Body of pancreas (tissue), 4 donors: ENCODE data around the gene PER2. TPM values are rescaled to one million over a fixed set of nuclear protein-coding genes. Genes with fewer than 3 reads are reported as not detected.
"Not testable (repeated sequence)": the region's sequence is repeated elsewhere in the genome, so short reads cannot be mapped to it uniquely, and the experiment has no call there.

Experiments
- ATAC-seq: fragments of 150-250 bp; one replicate; pipeline ENCODE4 v1.9.1; 2016
- DNase-seq, 4 donors: peaks; one replicate each; pipeline ENCODE4 v3.0.0-alpha.2; 2019
- H3K27ac ChIP-seq, 4 donors: fragments of 200-600 bp; sonication (generic); 1 replicate in 3 of 4; 2 replicates in 1 of 4; pipeline versions ENCODE4 v1.5.1 to v1.6.1; 2016 to 2019; ENCODE audit warnings: mild to moderate bottlenecking in 1 of 4, mixed read lengths in 1 of 4, moderate library complexity in 1 of 4
- H3K27me3 ChIP-seq, 2 donors: fragments of 200-600 bp; sonication (generic); one replicate each; pipeline ENCODE4 v1.6.0; 2016; ENCODE audit warnings: mild to moderate bottlenecking in 1 of 2
- H3K36me3 ChIP-seq, 2 donors: fragments of 200-600 bp; sonication (generic); replicated peaks in 1 of 2; 2 replicates each; pipeline ENCODE4 v1.5.1; 2016; ENCODE audit warnings: low read depth in 2 of 2; ENCODE audit not compliant: insufficient read depth in 1 of 2
- H3K4me1 ChIP-seq: fragments of 200-600 bp; sonication (generic); one replicate; pipeline ENCODE4 v1.6.0; 2016
- H3K4me3 ChIP-seq, 2 donors: fragments of 200-600 bp; sonication (generic); 1 replicate in 1 of 2; 2 replicates in 1 of 2; pipeline ENCODE4 v1.5.1; 2016 to 2019
- H3K9me3 ChIP-seq, 3 donors: fragments of 200-600 bp; sonication (generic); 1 replicate in 2 of 3; 2 replicates in 1 of 3; pipeline ENCODE4 v1.5.1; 2016
- CTCF ChIP-seq, 7 experiments: fragments of 450-650 bp in 4 of 7; fragments of 200-600 bp in 3 of 7; sonication (generic) in 3 of 7; IDR thresholded peaks; one replicate each; pipeline ENCODE4 v1.5.1; 2016 to 2019; ENCODE audit warnings: antibody characterized with exemption in 7 of 7
- POLR2A ChIP-seq, 3 donors: fragments of 450-650 bp; IDR thresholded peaks; one replicate each; pipeline ENCODE4 v1.6.1; 2016; ENCODE audit warnings: antibody characterized with exemption in 3 of 3, mild to moderate bottlenecking in 2 of 3
- WGBS, 2 donors: methylation state at CpG; one replicate each; pipeline ENCODE4 v1.1.5; 2017; 5-methylcytosine and 5-hydroxymethylcytosine counted together
- intact Hi-C: fragments of 100-400 bp; cut with DNase I; formaldehyde crosslinking; loops from one replicate; pipeline ENCODE4 v1.15.1; 2023
- total RNA-seq, 2 donors: library from RNA; depleted of rRNA; stranded (reverse); fragments of >200 nt; gene quantifications; one replicate each; pipeline ENCODE4 v1.1.0, GENCODE V29; 2016

PER2 gene
- total RNA-seq, 2 donors from 2014 or later: 10.9 to 21.8 TPM

GRCh38 chr2:238272156-238272555 lies 16.3 kb downstream of the PER2 start:
- ATAC-seq (no peak), DNase-seq (no peak)
- H3K4me1 ChIP-seq: no peaks in the 10 kb centered on the region
- TF ChIP-seq POLR2A (IDR thresholded peaks at IDR 0.05): no peak
- TF ChIP-seq CTCF (IDR thresholded peaks at IDR 0.05): no peak
- WGBS, 2 donors: 93 to 98% methylated on average over 4 of the region's 4 CpGs
- H3K27ac ChIP-seq: no peak overlapping the region
- H3K36me3 ChIP-seq: peaks cover 13 to 24% of the 10 kb centered on the region in 2 donors
- intact Hi-C loops: no loop called here
- H3K4me3 ChIP-seq: no peak overlapping the region
- no peaks in the 10 kb centered on the region for H3K27me3 ChIP-seq
- H3K9me3 ChIP-seq: no peaks in the 10 kb centered on the region

GRCh38 chr2:238271686-238272085 lies 16.7 kb downstream of the PER2 start:
- H3K9me3 ChIP-seq, H3K4me1 ChIP-seq, H3K27ac ChIP-seq, intact Hi-C loops, DNase-seq, H3K27me3 ChIP-seq, ATAC-seq, H3K4me3 ChIP-seq: not testable (repeated sequence)
- WGBS, 2 donors: 80 to 96% methylated on average over 8 of the region's 8 CpGs
- peaks cover 10 to 24% of the 10 kb centered on the region in 2 donors for H3K36me3 ChIP-seq

- no peak for DNase-seq
Measured at GRCh38 chr2:238271061-238271554, 17.3 kb downstream of the PER2 start.

GRCh38 chr2:238270606-238271005 lies 17.8 kb downstream of the PER2 start:
- intact Hi-C loops: no loop called here
- ATAC-seq: no peak
- Histone ChIP-seq H3K4me1 (no peaks in the 10 kb centered on the region), H3K27ac (no peak overlapping the region), H3K27me3 (no peaks in the 10 kb centered on the region), H3K9me3 (no peaks in the 10 kb centered on the region), H3K36me3 (peaks cover 5 to 20% of the 10 kb centered on the region in 2 donors), H3K4me3 (no peak overlapping the region)
- no peak for TF ChIP-seq POLR2A (IDR thresholded peaks at IDR 0.05)
- no peak for TF ChIP-seq CTCF (IDR thresholded peaks at IDR 0.05)
- 87 to 88% methylated on average over 8 to 9 of the region's 9 CpGs for WGBS, 2 donors
- DNase-seq: no peak

More at GRCh38 chr2:238271061-238271554, 17.3 kb downstream of the PER2 start:
- TF ChIP-seq CTCF (IDR thresholded peaks at IDR 0.05): no peak
- no peak for TF ChIP-seq POLR2A (IDR thresholded peaks at IDR 0.05)
- Histone ChIP-seq H3K9me3 (no peaks in the 10 kb centered on the region), H3K27me3 (no peaks in the 10 kb centered on the region), H3K27ac (no peak overlapping the region), H3K36me3 (peaks cover 5 to 22% of the 10 kb centered on the region in 2 donors), H3K4me1 (no peaks in the 10 kb centered on the region), H3K4me3 (no peak overlapping the region)
- 78 to 82% methylated on average over 8 to 13 of the region's 13 CpGs for WGBS, 2 donors
- ATAC-seq: no peak
- intact Hi-C loops: no loop called here

GRCh38 chr2:238269741-238270140 lies 18.7 kb downstream of the PER2 start:
- intact Hi-C loops: no loop called here
- whole genome bisulfite sequencing, 2 donors: 86 to 87% methylated on average over 5 to 6 of the region's 6 CpGs
- DNase-seq: no peak

More at GRCh38 chr2:238269741-238270140, 18.7 kb downstream of the PER2 start:
- H3K4me3 ChIP-seq: no peak overlapping the region
- TF ChIP-seq POLR2A (IDR thresholded peaks at IDR 0.05): no peak
- no peak for TF ChIP-seq CTCF (IDR thresholded peaks at IDR 0.05)
- H3K9me3 ChIP-seq: no peaks in the 10 kb centered on the region
- no peaks in the 10 kb centered on the region for H3K4me1 ChIP-seq
- H3K27me3 ChIP-seq: no peaks in the 10 kb centered on the region
- no peak overlapping the region for H3K27ac ChIP-seq
- no peak for ATAC-seq
- peaks cover 5 to 13% of the 10 kb centered on the region in 2 donors for H3K36me3 ChIP-seq
